ENCODE results near the gene CCDC110. TPM values are rescaled to one million over a fixed set of nuclear protein-coding genes. Genes with fewer than 3 reads are reported as not detected.

Gene CCDC110
- total RNA-seq, 1 experiment from 2014 or later, result 2.7 TPM

DNA sequence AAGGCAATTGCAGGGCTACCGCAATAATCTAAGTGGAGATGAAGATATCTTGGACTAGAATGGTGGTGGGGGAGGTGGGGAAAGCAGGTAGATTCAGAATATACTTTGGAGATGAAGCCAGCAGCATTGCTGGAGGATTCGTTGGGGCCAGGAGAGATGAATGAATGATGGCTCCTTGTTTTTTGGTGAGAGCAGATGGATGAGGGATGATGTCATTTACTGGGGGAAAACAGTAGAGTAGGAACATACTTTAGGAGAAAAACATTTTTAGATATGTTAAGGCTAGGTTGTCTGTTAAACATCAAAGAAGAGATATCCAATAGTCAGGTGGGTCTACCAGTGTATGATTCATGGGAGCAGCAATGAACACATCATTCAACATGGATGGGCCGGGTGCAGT lies 5.8 kb downstream of the CCDC110 start:
- no peak overlapping the region for H3K4me3 ChIP-seq (replicated peaks in 1 of 2; ENCODE audit: low read depth in 1 of 2, low read length in 2 of 2)
- no peak overlapping the region for H3K9ac ChIP-seq (ENCODE audit: low read length)
- H3K79me2 ChIP-seq (ENCODE audit: insufficient read depth, low read length), result no peaks in the 10 kb centered on the region
- no TSS peak for BruUV-seq (replicated peaks)
- H2AFZ ChIP-seq (ENCODE audit: low read depth, low read length, poor library complexity, severe bottlenecking), result no peak overlapping the region
- H4K20me1 ChIP-seq (ENCODE audit: insufficient read depth), result no peaks in the 10 kb centered on the region
- DNase-seq (ENCODE audit: low read depth, low spot score) (no peak), ATAC-seq (no peak)
- CTCF ChIA-PET, result no interaction called here
- no peak overlapping the region for H3K4me2 ChIP-seq (ENCODE audit: low read length)
- peaks cover 2 to 7% of the 10 kb centered on the region in 2 experiments; a peak in 2 of 4 replicates for H3K4me1 ChIP-seq (ENCODE audit: control insufficient read depth in 1 of 2, insufficient read depth in 2 of 2, low read length in 2 of 2)
- POLR2A ChIA-PET, result no interaction called here
- no peaks in the 10 kb centered on the region for H3K27me3 ChIP-seq (ENCODE audit: insufficient read depth, low read length)
- intact Hi-C loops (cut with micrococcal nuclease), result no loop called here
- H3K36me3 ChIP-seq (ENCODE audit: control insufficient read depth in 1 of 2, insufficient read depth in 2 of 2, low read length in 2 of 2), result no peaks in the 10 kb centered on the region
- H3K9me2 ChIP-seq (ENCODE audit: insufficient read depth), result no peaks in the 10 kb centered on the region
- RAD21 ChIA-PET (ENCODE audit: low non-redundant PET in 1 of 2, low total read pairs in 2 of 2, uncharacterized antibody in 2 of 2, unreplicated experiment in 2 of 2), result no interaction called here
- no peak overlapping the region for H3K27ac ChIP-seq (ENCODE audit: low read depth, low read length)
- no peak for TF ChIP-seq FOSL1 (IDR thresholded peaks at IDR 0.05; ENCODE audit: low read depth)
- no peak for TF ChIP-seq SRF (IDR thresholded peaks at IDR 0.05; ENCODE audit: low read depth)
- TF ChIP-seq RAD21 (IDR thresholded peaks at IDR 0.05; ENCODE audit: low read depth), result no peak
- no peak for TF ChIP-seq JUND (IDR thresholded peaks at IDR 0.05)
- TF ChIP-seq, protein P1, sequence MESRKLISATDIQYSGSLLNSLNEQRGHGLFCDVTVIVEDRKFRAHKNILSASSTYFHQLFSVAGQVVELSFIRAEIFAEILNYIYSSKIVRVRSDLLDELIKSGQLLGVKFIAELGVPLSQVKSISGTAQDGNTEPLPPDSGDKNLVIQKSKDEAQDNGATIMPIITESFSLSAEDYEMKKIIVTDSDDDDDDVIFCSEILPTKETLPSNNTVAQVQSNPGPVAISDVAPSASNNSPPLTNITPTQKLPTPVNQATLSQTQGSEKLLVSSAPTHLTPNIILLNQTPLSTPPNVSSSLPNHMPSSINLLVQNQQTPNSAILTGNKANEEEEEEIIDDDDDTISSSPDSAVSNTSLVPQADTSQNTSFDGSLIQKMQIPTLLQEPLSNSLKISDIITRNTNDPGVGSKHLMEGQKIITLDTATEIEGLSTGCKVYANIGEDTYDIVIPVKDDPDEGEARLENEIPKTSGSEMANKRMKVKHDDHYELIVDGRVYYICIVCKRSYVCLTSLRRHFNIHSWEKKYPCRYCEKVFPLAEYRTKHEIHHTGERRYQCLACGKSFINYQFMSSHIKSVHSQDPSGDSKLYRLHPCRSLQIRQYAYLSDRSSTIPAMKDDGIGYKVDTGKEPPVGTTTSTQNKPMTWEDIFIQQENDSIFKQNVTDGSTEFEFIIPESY (IDR thresholded peaks at IDR 0.05; ENCODE audit: extremely low read depth, insufficient replicate concordance, low read length), result no peak
- H3K9me3 ChIP-seq (ENCODE audit: control insufficient read depth in 1 of 2, insufficient read depth in 1 of 2, low read depth in 1 of 2, low read length in 2 of 2), result no peaks in the 10 kb centered on the region

DNA sequence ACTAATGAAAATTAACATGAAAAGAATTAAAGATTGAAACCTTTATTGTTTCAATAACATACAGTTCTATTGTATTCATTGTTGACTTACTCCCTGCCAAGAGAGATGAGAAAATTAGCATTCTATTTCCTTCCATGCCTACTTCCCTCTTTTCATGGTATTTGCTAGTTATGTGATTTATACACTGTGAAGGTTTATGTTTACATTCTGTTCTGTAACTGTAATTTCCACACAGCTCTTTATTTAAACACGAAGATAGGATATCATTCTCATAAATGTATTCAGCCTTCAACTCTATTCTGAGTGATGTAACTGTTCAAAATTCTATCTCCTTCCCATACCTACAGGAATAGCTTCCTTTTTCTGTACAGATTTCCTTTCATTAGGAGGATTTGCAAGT lies 6.6 kb downstream of the CCDC110 start:
- intact Hi-C loops (cut with micrococcal nuclease), result no loop called here
- no peak overlapping the region for H3K4me2 ChIP-seq (ENCODE audit: low read length)
- no peak for ATAC-seq
- ChIA-PET RAD21 (ENCODE audit: low non-redundant PET in 1 of 2, low total read pairs in 2 of 2, uncharacterized antibody in 2 of 2, unreplicated experiment in 2 of 2) (no interaction called here), POLR2A (no interaction called here), CTCF (no interaction called here)
- no peaks in the 10 kb centered on the region for H3K36me3 ChIP-seq (ENCODE audit: control insufficient read depth in 1 of 2, insufficient read depth in 2 of 2, low read length in 2 of 2)
- BruUV-seq (replicated peaks), result no TSS peak
- H2AFZ ChIP-seq (ENCODE audit: low read depth, low read length, poor library complexity, severe bottlenecking), result no peak overlapping the region
- H4K20me1 ChIP-seq (ENCODE audit: insufficient read depth), result no peaks in the 10 kb centered on the region
- no peak overlapping the region for H3K27ac ChIP-seq (ENCODE audit: low read depth, low read length)
- H3K9me3 ChIP-seq (ENCODE audit: control insufficient read depth in 1 of 2, insufficient read depth in 1 of 2, low read depth in 1 of 2, low read length in 2 of 2), result no peaks in the 10 kb centered on the region
- H3K4me1 ChIP-seq (ENCODE audit: control insufficient read depth in 1 of 2, insufficient read depth in 2 of 2, low read length in 2 of 2), result no peaks in the 10 kb centered on the region
- DNase-seq (ENCODE audit: low read depth, low spot score), result no peak
- no peaks in the 10 kb centered on the region for H3K27me3 ChIP-seq (ENCODE audit: insufficient read depth, low read length)
- no peak overlapping the region for H3K9ac ChIP-seq (ENCODE audit: low read length)
- no peak overlapping the region for H3K4me3 ChIP-seq (replicated peaks in 1 of 2; ENCODE audit: low read depth in 1 of 2, low read length in 2 of 2)
- no peaks in the 10 kb centered on the region for H3K79me2 ChIP-seq (ENCODE audit: insufficient read depth, low read length)
- H3K9me2 ChIP-seq (ENCODE audit: insufficient read depth), result no peaks in the 10 kb centered on the region
- no peak for TF ChIP-seq ZNF274 (IDR thresholded peaks at IDR 0.05; ENCODE audit: low read depth, low read length)
- TF ChIP-seq, protein P2, sequence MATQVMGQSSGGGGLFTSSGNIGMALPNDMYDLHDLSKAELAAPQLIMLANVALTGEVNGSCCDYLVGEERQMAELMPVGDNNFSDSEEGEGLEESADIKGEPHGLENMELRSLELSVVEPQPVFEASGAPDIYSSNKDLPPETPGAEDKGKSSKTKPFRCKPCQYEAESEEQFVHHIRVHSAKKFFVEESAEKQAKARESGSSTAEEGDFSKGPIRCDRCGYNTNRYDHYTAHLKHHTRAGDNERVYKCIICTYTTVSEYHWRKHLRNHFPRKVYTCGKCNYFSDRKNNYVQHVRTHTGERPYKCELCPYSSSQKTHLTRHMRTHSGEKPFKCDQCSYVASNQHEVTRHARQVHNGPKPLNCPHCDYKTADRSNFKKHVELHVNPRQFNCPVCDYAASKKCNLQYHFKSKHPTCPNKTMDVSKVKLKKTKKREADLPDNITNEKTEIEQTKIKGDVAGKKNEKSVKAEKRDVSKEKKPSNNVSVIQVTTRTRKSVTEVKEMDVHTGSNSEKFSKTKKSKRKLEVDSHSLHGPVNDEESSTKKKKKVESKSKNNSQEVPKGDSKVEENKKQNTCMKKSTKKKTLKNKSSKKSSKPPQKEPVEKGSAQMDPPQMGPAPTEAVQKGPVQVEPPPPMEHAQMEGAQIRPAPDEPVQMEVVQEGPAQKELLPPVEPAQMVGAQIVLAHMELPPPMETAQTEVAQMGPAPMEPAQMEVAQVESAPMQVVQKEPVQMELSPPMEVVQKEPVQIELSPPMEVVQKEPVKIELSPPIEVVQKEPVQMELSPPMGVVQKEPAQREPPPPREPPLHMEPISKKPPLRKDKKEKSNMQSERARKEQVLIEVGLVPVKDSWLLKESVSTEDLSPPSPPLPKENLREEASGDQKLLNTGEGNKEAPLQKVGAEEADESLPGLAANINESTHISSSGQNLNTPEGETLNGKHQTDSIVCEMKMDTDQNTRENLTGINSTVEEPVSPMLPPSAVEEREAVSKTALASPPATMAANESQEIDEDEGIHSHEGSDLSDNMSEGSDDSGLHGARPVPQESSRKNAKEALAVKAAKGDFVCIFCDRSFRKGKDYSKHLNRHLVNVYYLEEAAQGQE (IDR thresholded peaks at IDR 0.05; ENCODE audit: low read depth), result no peak
- no peak for TF ChIP-seq CEBPB (IDR thresholded peaks at IDR 0.05; ENCODE audit: low read depth)
- TF ChIP-seq, protein P3, sequence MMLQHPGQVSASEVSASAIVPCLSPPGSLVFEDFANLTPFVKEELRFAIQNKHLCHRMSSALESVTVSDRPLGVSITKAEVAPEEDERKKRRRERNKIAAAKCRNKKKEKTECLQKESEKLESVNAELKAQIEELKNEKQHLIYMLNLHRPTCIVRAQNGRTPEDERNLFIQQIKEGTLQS (IDR thresholded peaks at IDR 0.05), result no peak
- no peak for TF ChIP-seq JUND (IDR thresholded peaks at IDR 0.05)
- TF ChIP-seq CBX3 (IDR thresholded peaks at IDR 0.05; ENCODE audit: low read depth), result no peak
- TF ChIP-seq SIN3A (IDR thresholded peaks at IDR 0.05; ENCODE audit: low read depth), result no peak
- no peak for TF ChIP-seq POLR2AphosphoS5 (IDR thresholded peaks at IDR 0.05; ENCODE audit: low read depth, low read length)
- no peak for TF ChIP-seq YY1 (IDR thresholded peaks at IDR 0.05; ENCODE audit: extremely low read depth, insufficient replicate concordance, low read depth, low read length)
- no peak for TF ChIP-seq POLR2A (IDR thresholded peaks at IDR 0.05; ENCODE audit: borderline replicate concordance, extremely low read depth, insufficient read depth, insufficient read length)
- TF ChIP-seq, protein P1 (IDR thresholded peaks at IDR 0.05; ENCODE audit: extremely low read depth, insufficient replicate concordance, low read length), result no peak

Data from HCT116 (cell line).